ENCODE results near the gene TENT5C. TPM values are rescaled to one million over a fixed set of nuclear protein-coding genes. Genes with fewer than 3 reads are reported as not detected.

Gene TENT5C
- total RNA-seq, 2 donors from 2014 or later: 5.4 to 6.9 TPM

DNA sequence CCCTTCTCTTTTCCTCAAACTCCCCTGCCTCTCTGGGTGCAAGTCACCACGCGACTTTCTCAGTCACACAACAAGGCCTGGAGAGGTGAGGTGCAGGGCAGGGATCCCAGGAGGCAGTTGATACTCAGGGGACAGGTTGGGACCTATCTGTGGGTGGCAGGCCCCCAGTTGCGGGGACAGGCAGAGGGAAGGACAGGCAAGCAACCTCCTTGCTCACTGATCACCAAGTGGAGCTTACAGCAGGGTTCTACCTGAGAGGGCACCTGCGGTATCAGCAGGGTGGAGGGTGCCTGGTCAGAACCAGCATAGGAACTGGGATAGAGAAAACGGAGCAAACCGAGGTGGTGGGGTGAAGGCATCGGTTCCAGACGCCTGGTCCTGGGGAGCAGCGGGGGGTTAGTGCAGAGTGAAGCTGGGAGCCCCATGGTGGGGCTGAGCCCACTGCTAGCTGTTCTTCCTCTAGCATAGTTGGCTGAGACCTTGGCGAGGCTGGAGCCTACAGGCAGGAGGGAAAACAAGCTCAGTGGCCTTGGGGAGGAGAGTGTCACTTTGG lies 24.4 kb upstream of the TENT5C start:
- Histone ChIP-seq H3K27me3 (replicated peaks; ENCODE audit: insufficient read depth) (no peaks in the 10 kb centered on the region), H3K4me1 (ENCODE audit: control insufficient read depth in 1 of 2, low read depth in 2 of 2) (peaks cover 10 to 18% of the 10 kb centered on the region in 2 donors), H3K4me3 (no peak overlapping the region), H3K27ac (no peak overlapping the region), H3K36me3 (no peaks in the 10 kb centered on the region), H3K9me3 (no peaks in the 10 kb centered on the region)
- ATAC-seq (ENCODE audit: insufficient number of reproducible peaks, low FRiP score, low read depth) (no peak), DNase-seq (ENCODE audit: low spot score) (no peak)
- TF ChIP-seq, protein P1, sequence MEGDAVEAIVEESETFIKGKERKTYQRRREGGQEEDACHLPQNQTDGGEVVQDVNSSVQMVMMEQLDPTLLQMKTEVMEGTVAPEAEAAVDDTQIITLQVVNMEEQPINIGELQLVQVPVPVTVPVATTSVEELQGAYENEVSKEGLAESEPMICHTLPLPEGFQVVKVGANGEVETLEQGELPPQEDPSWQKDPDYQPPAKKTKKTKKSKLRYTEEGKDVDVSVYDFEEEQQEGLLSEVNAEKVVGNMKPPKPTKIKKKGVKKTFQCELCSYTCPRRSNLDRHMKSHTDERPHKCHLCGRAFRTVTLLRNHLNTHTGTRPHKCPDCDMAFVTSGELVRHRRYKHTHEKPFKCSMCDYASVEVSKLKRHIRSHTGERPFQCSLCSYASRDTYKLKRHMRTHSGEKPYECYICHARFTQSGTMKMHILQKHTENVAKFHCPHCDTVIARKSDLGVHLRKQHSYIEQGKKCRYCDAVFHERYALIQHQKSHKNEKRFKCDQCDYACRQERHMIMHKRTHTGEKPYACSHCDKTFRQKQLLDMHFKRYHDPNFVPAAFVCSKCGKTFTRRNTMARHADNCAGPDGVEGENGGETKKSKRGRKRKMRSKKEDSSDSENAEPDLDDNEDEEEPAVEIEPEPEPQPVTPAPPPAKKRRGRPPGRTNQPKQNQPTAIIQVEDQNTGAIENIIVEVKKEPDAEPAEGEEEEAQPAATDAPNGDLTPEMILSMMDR (IDR thresholded peaks at IDR 0.05): no peak

DNA sequence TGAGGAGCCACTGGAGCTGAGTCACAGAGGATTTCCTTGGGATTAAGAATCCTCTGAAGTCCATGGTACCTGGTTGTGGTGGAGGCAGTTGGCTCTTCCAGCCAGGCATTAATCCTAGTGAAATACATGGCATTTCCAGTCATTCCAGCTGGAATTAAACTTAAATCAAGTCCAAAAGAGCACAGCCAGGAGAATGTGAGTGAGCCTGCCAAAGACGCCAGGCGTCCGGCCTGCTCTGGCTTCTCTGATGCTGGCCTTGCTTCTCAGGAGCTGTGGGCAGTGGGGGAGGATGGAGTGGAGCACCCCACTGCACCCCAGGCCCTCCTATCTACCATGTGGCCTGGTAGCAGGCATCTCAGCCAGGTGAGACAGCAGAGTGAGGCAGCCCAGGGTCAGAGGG lies 23.4 kb upstream of the TENT5C start:
- Histone ChIP-seq H3K27me3 (replicated peaks; ENCODE audit: insufficient read depth) (no peaks in the 10 kb centered on the region), H3K4me3 (no peak overlapping the region), H3K36me3 (no peaks in the 10 kb centered on the region), H3K4me1 (ENCODE audit: control insufficient read depth in 1 of 2, low read depth in 2 of 2) (peaks cover 14 to 27% of the 10 kb centered on the region in 2 donors), H3K9me3 (no peaks in the 10 kb centered on the region), H3K27ac (peak overlapping the region; percentile 26 to 50)
- DNase-seq (ENCODE audit: low spot score) (no peak), ATAC-seq (ENCODE audit: insufficient number of reproducible peaks, low FRiP score, low read depth) (no peak)
- TF ChIP-seq, protein P1 (IDR thresholded peaks at IDR 0.05): no peak

DNA sequence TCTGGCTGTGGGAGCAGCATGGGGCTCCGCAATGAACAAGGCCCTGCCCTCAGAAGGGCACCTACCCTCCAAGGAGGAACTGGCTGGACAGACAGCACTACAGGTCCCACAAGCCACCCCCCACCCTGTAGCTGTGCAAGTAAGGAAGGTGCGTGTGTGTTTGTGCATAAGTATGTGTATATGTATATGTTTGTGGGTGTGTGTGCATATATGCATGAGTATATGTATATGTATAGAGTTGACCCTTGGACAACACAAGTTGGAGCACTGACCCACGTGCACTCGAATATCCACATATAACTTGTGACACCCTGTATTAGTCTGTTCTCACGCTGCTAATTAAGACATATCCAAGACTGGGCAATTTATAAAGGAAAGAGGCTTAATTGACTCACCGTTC lies 22.6 kb upstream of the TENT5C start:
- DNase-seq (ENCODE audit: low spot score) (no peak), ATAC-seq (ENCODE audit: insufficient number of reproducible peaks, low FRiP score, low read depth) (no peak)
- H3K36me3 ChIP-seq: no peaks in the 10 kb centered on the region
- H3K4me1 ChIP-seq (ENCODE audit: control insufficient read depth in 1 of 2, low read depth in 2 of 2): peaks cover 14 to 30% of the 10 kb centered on the region in 2 donors
- TF ChIP-seq, protein P1 (IDR thresholded peaks at IDR 0.05): no peak
- H3K27ac ChIP-seq: no peak overlapping the region
- no peak overlapping the region for H3K4me3 ChIP-seq
- H3K9me3 ChIP-seq: no peaks in the 10 kb centered on the region
- no peaks in the 10 kb centered on the region for H3K27me3 ChIP-seq (replicated peaks; ENCODE audit: insufficient read depth)

DNA sequence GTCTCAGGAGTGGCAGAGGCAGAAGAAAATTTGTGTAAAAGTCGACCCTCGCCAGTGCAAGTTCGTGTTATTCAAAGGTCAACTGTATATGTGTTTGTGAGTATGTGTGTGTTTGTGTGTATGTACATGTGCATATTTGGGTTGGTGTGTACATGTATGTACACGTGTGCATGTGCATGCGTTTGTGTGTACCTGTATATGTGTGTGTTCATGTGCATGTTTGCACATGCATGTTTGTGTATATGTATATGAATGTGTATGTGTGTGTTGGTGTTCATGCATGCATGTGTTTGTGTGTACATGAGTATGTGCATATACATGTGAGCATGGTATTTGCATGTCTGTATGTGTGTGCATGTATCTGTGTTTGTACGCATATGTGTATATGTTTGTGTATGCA lies 21.7 kb upstream of the TENT5C start:
- ATAC-seq (ENCODE audit: insufficient number of reproducible peaks, low FRiP score, low read depth) (no peak), DNase-seq (ENCODE audit: low spot score) (no peak)
- Histone ChIP-seq H3K4me3 (no peak overlapping the region), H3K9me3 (no peaks in the 10 kb centered on the region), H3K27me3 (replicated peaks; ENCODE audit: insufficient read depth) (no peaks in the 10 kb centered on the region), H3K27ac (no peak overlapping the region), H3K36me3 (no peaks in the 10 kb centered on the region), H3K4me1 (ENCODE audit: control insufficient read depth in 1 of 2, low read depth in 2 of 2) (peaks cover 14 to 30% of the 10 kb centered on the region in 2 donors)
- TF ChIP-seq, protein P1 (IDR thresholded peaks at IDR 0.05): no peak

DNA sequence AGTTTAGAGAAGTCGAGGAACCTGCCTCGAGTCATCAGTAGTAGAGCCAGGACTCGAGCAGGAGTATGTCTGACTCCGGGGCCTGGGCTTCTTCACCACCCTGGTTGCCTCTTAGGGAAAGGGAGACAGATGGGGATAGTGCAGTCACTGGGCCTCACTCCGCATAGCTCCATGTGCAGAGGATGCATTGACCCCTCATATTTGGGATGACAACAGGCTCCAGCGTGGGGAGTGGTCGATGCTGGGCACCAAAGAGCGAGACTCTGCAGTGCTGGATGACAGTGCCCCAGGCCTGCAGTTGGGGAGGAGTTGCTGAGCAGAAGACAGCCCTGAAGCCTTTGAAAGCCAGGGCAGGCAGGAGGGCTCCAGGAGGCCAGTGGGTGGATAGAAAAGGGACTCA lies 20.8 kb upstream of the TENT5C start:
- TF ChIP-seq, protein P1 (IDR thresholded peaks at IDR 0.05): no peak
- no peak overlapping the region for H3K4me3 ChIP-seq
- H3K36me3 ChIP-seq: no peaks in the 10 kb centered on the region
- peaks cover 14 to 30% of the 10 kb centered on the region in 2 donors for H3K4me1 ChIP-seq (ENCODE audit: control insufficient read depth in 1 of 2, low read depth in 2 of 2)
- no peak for ATAC-seq (ENCODE audit: insufficient number of reproducible peaks, low FRiP score, low read depth)
- no peaks in the 10 kb centered on the region for H3K9me3 ChIP-seq
- no peaks in the 10 kb centered on the region for H3K27me3 ChIP-seq (replicated peaks; ENCODE audit: insufficient read depth)
- no peak for DNase-seq (ENCODE audit: low spot score)
- no peak overlapping the region for H3K27ac ChIP-seq

All from thoracic aorta (tissue), 2 donors.